Measurements from ENCODE around the gene GCSAML.

GRCh38 chr1:247540581-247540980 lies 8.4 kb upstream of the GCSAML start:
- no peak for TF ChIP-seq CTCF (IDR thresholded peaks at IDR 0.05; ENCODE audit: insufficient read depth, low read length, poor library complexity, severe bottlenecking)
- TF ChIP-seq EZH2phosphoT487 (conservative IDR thresholded peaks at IDR 0.05; ENCODE audit: low read length): no peak

All from SU-DHL-6 (cell line).